NCI-H2081 treated with DMSO at 0.1 percent for 48 hours (cell line): ENCODE results near the gene BRINP3.
"Not testable (repeated sequence)": the region's sequence is repeated elsewhere in the genome, so short reads cannot be mapped to it uniquely, and the experiment has no call there.

Source experiments
- DNase-seq: peaks from one replicate; lab custom pipeline; 2025; lab: John Stamatoyannopoulos, UW

The BRINP3 gene

GRCh38 chr1:190477762-190478148 lies at the start of gene BRINP3:
Gene BRINP3, minus strand, starts transcription at chr1:190477864.
- DNase-seq = no peak

- DNase-seq = no peak
Measured at GRCh38 chr1:190511554-190511953, 33.9 kb upstream of the BRINP3 start.

GRCh38 chr1:190507357-190507756 lies 29.7 kb upstream of the BRINP3 start:
- DNase-seq = no peak

- not testable (repeated sequence) for DNase-seq
Measured at GRCh38 chr1:190504539-190504938, 26.9 kb upstream of the BRINP3 start.

- DNase-seq = no peak
Measured at GRCh38 chr1:190497565-190497964, 19.9 kb upstream of the BRINP3 start.

GRCh38 chr1:190494451-190494850 lies 16.8 kb upstream of the BRINP3 start:
- no peak for DNase-seq

- DNase-seq = no peak
Measured at GRCh38 chr1:190491404-190491803, 13.7 kb upstream of the BRINP3 start.

GRCh38 chr1:190484045-190484444 lies 6.4 kb upstream of the BRINP3 start:
- no peak for DNase-seq

GRCh38 chr1:190480231-190480630 lies 2.6 kb upstream of the BRINP3 start:
- no peak for DNase-seq

- no peak for DNase-seq
Measured at GRCh38 chr1:190479516-190479915, 1.9 kb upstream of the BRINP3 start.

- DNase-seq = no peak
Measured at GRCh38 chr1:190479050-190479397, 1.4 kb upstream of the BRINP3 start.

- DNase-seq = peak; percentile 41
Measured at GRCh38 chr1:190478149-190479049, 735 bp upstream of the BRINP3 start.

GRCh38 chr1:190476806-190477205 lies 858 bp downstream of the BRINP3 start:
- no peak for DNase-seq

- no peak for DNase-seq
Measured at GRCh38 chr1:190476321-190476720, 1.3 kb downstream of the BRINP3 start.

- DNase-seq = no peak
Measured at GRCh38 chr1:190475421-190476141, 2.1 kb downstream of the BRINP3 start.

GRCh38 chr1:190474650-190475211 lies 2.9 kb downstream of the BRINP3 start:
- DNase-seq = no peak

- DNase-seq = no peak
Measured at GRCh38 chr1:190474010-190474409, 3.7 kb downstream of the BRINP3 start.

- no peak for DNase-seq
Measured at GRCh38 chr1:190472494-190472893, 5.2 kb downstream of the BRINP3 start.

- DNase-seq = no peak
Measured at GRCh38 chr1:190472042-190472441, 5.6 kb downstream of the BRINP3 start.

- no peak for DNase-seq
Measured at GRCh38 chr1:190464690-190465089, 13.0 kb downstream of the BRINP3 start.

GRCh38 chr1:190456129-190456528 lies 21.5 kb downstream of the BRINP3 start:
- DNase-seq = no peak

GRCh38 chr1:190455631-190456030 lies 22.0 kb downstream of the BRINP3 start:
- no peak for DNase-seq

- DNase-seq = no peak
Measured at GRCh38 chr1:190453550-190453949, 24.1 kb downstream of the BRINP3 start.
